Uterus (tissue), 4 donors: Measurements from ENCODE around the gene ATP1A2. TPM values are rescaled to one million over a fixed set of nuclear protein-coding genes. Genes with fewer than 3 reads are reported as not detected.

Experiments
- DNase-seq, 2 donors: peaks; one replicate each; pipeline ENCODE4 v3.0.0-alpha.2; 2019 to 2020
- H3K27ac ChIP-seq, 2 donors: fragments of 200-600 bp; sonication (generic); 1 replicate in 1 of 2; 2 replicates in 1 of 2; pipeline ENCODE4 v1.5.1; 2016 to 2018
- H3K27me3 ChIP-seq, 2 donors: fragments of 200-600 bp; sonication (generic); one replicate each; pipeline ENCODE4 v1.5.1; 2018 to 2019; ENCODE audit warnings: control low read depth in 1 of 2
- H3K36me3 ChIP-seq, 2 donors: fragments of 200-600 bp; sonication (generic); one replicate each; pipeline ENCODE4 v1.5.1; 2019; ENCODE audit warnings: control low read depth in 1 of 2
- H3K4me1 ChIP-seq, 2 donors: fragments of 200-600 bp; sonication (generic); one replicate each; pipeline ENCODE4 v1.5.1; 2018 to 2019; ENCODE audit warnings: control low read depth in 1 of 2
- H3K4me3 ChIP-seq, 2 donors: fragments of 200-600 bp; sonication (generic); 1 replicate in 1 of 2; 2 replicates in 1 of 2; pipeline ENCODE4 v1.5.1; 2018 to 2019; ENCODE audit warnings: mild to moderate bottlenecking in 1 of 2
- H3K9me3 ChIP-seq, 2 donors: fragments of 200-600 bp; sonication (generic); one replicate each; pipeline ENCODE4 v1.5.1; 2019; ENCODE audit warnings: control low read depth in 1 of 2
- POLR2A ChIP-seq, 2 donors: fragments of 450-650 bp; IDR thresholded peaks; one replicate each; pipeline ENCODE4 v1.6.1; 2016; ENCODE audit warnings: antibody characterized with exemption in 2 of 2, mild to moderate bottlenecking in 1 of 2, moderate library complexity in 1 of 2
- intact Hi-C: fragments of 100-400 bp; cut with DNase I; formaldehyde crosslinking; loops from one replicate; pipeline ENCODE4 v1.15.1; 2023; ENCODE audit warnings: low total_unique reads
- total RNA-seq, 4 donors: library from RNA; depleted of rRNA in 3 of 4; stranded (reverse); fragments of >200 nt in 3 of 4; gene quantifications; one replicate each; pipeline versions ENCODE4 v1.1.0 to v1.2.4, GENCODE V29; 2014 to 2023
- TF ChIP-seq, protein P1 (sequence below), 4 experiments: fragments of 200-600 bp in 2 of 4; fragments of 450-650 bp in 2 of 4; sonication (generic) in 2 of 4; IDR thresholded peaks; one replicate each; pipeline ENCODE4 v1.5.1; 2016 to 2019; ENCODE audit warnings: antibody characterized with exemption in 4 of 4, mild to moderate bottlenecking in 2 of 4, moderate library complexity in 1 of 4
- donor health status: DM: yes; HTN: yes; CAD: no.

Gene ATP1A2
- total RNA-seq, 4 donors from 2014 or later: 1.2 to 36.8 (median 13.4) TPM

GRCh38 chr1:160137216-160137862, 21.8 kb downstream of the ATP1A2 start:
- intact Hi-C loops: no loop called here
- TF ChIP-seq, protein P1, sequence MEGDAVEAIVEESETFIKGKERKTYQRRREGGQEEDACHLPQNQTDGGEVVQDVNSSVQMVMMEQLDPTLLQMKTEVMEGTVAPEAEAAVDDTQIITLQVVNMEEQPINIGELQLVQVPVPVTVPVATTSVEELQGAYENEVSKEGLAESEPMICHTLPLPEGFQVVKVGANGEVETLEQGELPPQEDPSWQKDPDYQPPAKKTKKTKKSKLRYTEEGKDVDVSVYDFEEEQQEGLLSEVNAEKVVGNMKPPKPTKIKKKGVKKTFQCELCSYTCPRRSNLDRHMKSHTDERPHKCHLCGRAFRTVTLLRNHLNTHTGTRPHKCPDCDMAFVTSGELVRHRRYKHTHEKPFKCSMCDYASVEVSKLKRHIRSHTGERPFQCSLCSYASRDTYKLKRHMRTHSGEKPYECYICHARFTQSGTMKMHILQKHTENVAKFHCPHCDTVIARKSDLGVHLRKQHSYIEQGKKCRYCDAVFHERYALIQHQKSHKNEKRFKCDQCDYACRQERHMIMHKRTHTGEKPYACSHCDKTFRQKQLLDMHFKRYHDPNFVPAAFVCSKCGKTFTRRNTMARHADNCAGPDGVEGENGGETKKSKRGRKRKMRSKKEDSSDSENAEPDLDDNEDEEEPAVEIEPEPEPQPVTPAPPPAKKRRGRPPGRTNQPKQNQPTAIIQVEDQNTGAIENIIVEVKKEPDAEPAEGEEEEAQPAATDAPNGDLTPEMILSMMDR (IDR thresholded peaks at IDR 0.05): no peak
- no peak for TF ChIP-seq POLR2A (IDR thresholded peaks at IDR 0.05)
- Histone ChIP-seq H3K27ac (no peak overlapping the region), H3K27me3 (no peaks in the 10 kb centered on the region), H3K4me1 (no peaks in the 10 kb centered on the region), H3K4me3 (no peak overlapping the region), H3K36me3 (no peaks in the 10 kb centered on the region), H3K9me3 (no peaks in the 10 kb centered on the region)
- DNase-seq: no peak

DNA sequence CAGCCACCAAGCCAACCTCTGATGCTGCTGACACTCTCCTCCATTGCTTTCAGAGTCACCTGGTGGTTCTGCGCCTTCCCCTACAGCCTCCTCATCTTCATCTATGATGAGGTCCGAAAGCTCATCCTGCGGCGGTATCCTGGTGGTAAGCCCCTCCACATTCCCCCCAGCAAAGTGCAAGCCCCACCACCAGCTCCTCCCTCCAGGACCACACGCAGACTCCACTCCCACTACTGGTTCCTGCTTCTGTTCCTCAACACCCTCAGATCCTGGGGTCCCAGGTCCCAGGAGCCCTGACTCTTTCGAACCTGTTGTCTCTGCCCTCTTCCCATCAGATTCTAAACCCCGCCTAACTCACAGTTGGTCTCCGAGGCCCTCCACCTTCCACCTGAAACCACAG, 24.3 kb downstream of the ATP1A2 start:
- Histone ChIP-seq H3K4me3 (no peak overlapping the region), H3K36me3 (no peaks in the 10 kb centered on the region), H3K27me3 (no peaks in the 10 kb centered on the region), H3K9me3 (no peaks in the 10 kb centered on the region), H3K4me1 (no peaks in the 10 kb centered on the region), H3K27ac (no peak overlapping the region)
- no peak for DNase-seq
- TF ChIP-seq, protein P1 (IDR thresholded peaks at IDR 0.05): no peak
- no peak for TF ChIP-seq POLR2A (IDR thresholded peaks at IDR 0.05)
- intact Hi-C loops: no loop called here

GRCh38 chr1:160143695-160144094, 28.1 kb downstream of the ATP1A2 start:
- no peak for DNase-seq
- TF ChIP-seq, protein P1 (IDR thresholded peaks at IDR 0.05): no peak
- no peak for TF ChIP-seq POLR2A (IDR thresholded peaks at IDR 0.05)
- Histone ChIP-seq H3K36me3 (no peaks in the 10 kb centered on the region), H3K27ac (no peak overlapping the region), H3K27me3 (no peaks in the 10 kb centered on the region), H3K4me1 (no peaks in the 10 kb centered on the region), H3K9me3 (no peaks in the 10 kb centered on the region), H3K4me3 (no peak overlapping the region)
- intact Hi-C loops: no loop called here

DNA sequence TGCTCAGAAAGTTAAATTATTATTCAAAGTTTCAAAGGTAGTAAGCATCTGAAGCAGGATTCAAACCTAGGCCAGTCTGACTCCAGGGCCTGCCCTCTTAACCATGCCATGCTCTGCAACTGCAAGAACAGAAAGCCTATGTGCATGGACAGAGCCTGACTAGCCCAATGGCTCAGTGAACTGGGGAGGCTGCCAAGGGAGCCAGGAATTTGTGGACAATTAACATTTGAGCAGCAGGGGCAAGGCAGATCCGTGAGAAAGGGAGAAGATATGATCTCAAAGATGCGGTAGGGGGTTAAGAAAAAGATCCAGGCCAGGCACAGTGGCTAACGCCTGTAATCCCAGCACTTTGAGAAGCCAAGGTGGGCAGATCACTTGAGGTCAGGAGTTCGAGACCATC, 29.4 kb downstream of the ATP1A2 start:
- H3K27me3 ChIP-seq: no peaks in the 10 kb centered on the region
- DNase-seq: no peak
- H3K36me3 ChIP-seq: no peaks in the 10 kb centered on the region
- intact Hi-C loops: no loop called here
- no peaks in the 10 kb centered on the region for H3K9me3 ChIP-seq
- no peaks in the 10 kb centered on the region for H3K4me1 ChIP-seq
- TF ChIP-seq, protein P1 (IDR thresholded peaks at IDR 0.05): no peak
- TF ChIP-seq POLR2A (IDR thresholded peaks at IDR 0.05): no peak
- no peak overlapping the region for H3K4me3 ChIP-seq
- no peak overlapping the region for H3K27ac ChIP-seq

DNA sequence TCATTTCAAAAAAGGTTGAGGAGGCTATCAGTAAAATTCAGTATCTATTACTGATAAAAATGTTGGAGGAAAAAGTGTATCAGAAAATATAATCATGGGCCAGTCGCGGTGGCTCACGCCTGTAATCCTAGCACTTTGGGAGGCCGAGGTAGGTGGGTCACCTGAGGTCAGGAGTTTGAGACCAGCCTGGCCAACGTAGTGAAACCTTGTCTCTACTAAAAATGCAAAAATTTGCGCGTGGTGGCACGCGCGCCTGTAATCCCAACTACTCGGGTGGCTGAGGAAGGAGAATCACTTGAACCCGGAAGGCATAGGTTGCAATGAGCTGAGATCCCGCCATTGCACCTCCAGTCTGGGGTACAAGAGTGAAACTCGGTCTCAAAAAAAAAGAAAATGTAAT, 30.5 kb downstream of the ATP1A2 start:
- H3K36me3 ChIP-seq: no peaks in the 10 kb centered on the region
- TF ChIP-seq, protein P1 (IDR thresholded peaks at IDR 0.05): no peak
- TF ChIP-seq POLR2A (IDR thresholded peaks at IDR 0.05): no peak
- intact Hi-C loops: no loop called here
- H3K9me3 ChIP-seq: no peaks in the 10 kb centered on the region
- no peaks in the 10 kb centered on the region for H3K4me1 ChIP-seq
- H3K27me3 ChIP-seq: no peaks in the 10 kb centered on the region
- no peak overlapping the region for H3K27ac ChIP-seq
- H3K4me3 ChIP-seq: no peak overlapping the region
- DNase-seq: no peak
